Ecto neural progenitor cell (in vitro differentiated cells): Measurements from ENCODE around the gene ZNF766.
"Not testable (repeated sequence)": the region's sequence is repeated elsewhere in the genome, so short reads cannot be mapped to it uniquely, and the experiment has no call there.

Experiments used
- DNase-seq: peaks from one replicate; pipeline ENCODE4 v3.0.0-alpha.2; 2018; ENCODE audit warnings: low spot score

ZNF766 gene

DNA sequence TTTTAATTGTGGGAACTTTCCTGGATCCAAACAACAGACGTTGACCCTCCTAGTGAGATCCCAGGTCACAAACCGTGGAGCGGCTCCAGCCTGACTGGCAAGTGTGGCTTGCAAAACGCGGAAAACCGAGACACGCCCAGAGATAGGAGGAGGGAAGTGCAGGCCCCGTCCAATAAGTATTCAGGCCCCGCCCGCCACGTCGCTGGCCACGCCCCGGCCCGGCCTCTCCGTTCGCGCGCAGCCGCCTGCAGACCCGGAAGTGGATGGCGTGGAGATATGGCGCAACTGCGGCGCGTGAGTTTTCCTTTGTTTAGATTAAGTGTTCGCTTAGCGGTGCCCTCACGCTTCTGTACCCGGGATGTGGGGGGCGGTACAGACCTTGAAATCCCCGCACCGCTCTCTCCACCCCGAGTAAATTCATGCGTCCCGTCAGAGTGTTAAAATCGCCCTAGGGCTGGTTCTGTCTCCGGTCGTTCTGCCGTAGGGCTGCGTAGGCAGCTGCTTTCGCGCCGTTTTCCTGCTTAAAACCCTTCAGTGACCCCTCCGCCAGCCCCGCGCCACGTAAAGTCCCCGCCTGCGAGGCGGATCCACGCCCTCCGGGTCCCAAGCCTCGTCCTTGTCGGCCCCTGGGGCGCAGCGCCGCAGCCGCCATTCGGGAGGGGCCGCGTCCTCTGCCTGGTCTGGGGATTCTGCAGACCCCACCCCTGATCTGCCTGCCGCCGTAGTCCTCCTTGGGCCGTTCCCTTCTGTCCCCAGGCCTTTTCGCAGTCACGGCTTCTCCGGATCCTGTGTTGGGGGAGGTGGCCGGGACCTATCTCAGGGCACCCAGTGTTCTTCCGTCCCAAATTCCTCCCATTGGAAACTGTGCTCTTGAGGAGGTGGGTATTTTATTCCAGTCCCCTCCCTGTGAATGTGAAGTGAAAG is at the start of gene ZNF766:
ZNF766 (plus strand) TSS at position 250 of the 924 bp plus-strand sequence; CDS start at position 277, 27 bp downstream.
- DNase-seq: peak; percentile 95

DNA sequence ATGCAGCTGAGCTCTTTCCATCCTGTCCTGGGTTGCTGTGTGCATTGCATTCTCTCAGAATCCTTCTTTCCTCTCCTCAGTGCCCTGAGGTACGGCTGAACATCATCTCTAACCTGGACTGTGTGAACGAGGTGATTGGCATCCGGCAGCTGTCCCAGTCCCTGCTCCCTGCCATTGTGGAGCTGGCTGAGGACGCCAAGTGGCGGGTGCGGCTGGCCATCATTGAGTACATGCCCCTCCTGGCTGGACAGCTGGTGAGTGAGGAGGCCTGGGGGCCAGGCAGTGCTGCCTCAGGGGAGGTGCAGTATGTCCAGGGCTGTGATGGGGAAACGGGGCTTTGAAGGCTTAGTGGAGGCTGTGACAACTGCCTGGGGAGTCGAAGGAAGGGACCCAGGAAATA is 49.8 kb upstream of the ZNF766 start:
- no peak for DNase-seq

DNA sequence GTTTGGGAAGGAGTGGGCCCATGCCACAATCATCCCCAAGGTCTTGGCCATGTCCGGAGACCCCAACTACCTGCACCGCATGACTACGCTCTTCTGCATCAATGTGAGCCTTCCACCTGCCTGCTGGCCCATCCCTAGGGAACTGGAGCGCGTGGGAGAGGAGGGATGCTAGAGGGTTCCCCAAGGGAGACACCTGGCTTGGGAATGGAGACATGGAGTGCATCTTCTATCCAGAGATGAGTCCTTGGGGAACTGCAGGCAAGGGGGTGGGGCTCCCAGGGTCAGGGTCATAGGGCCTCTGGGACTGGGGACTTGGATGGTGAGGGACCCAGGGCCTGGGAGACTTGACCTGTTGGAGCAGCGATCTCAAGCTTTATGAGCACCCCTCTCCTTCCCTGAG is 48.4 kb upstream of the ZNF766 start:
- no peak for DNase-seq

- no peak for DNase-seq
Observed at GRCh38 chr19:52221831-52222375, 47.5 kb upstream of the ZNF766 start.

DNA sequence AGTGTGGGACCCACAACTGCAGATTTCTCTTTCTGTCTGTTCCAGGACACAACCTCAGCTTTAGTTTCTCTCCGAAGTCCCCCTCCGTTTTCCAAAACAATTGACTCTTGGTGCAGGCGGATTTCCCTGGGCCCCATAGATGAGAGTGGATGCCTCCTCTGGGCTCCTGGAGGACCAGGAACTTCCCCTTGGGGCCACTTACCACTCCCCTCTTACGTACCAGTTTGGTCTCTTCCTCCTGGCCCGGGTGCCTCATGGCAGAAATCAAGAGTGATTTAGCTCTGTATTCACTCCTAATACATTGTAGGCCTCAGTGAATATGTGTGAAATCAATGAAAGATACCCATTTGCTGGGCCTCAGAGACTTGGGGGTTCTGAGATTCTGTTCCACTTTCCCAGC is 45.2 kb upstream of the ZNF766 start:
- no peak for DNase-seq

GRCh38 chr19:52226652-52227051 is 42.7 kb upstream of the ZNF766 start:
- no peak for DNase-seq

DNA sequence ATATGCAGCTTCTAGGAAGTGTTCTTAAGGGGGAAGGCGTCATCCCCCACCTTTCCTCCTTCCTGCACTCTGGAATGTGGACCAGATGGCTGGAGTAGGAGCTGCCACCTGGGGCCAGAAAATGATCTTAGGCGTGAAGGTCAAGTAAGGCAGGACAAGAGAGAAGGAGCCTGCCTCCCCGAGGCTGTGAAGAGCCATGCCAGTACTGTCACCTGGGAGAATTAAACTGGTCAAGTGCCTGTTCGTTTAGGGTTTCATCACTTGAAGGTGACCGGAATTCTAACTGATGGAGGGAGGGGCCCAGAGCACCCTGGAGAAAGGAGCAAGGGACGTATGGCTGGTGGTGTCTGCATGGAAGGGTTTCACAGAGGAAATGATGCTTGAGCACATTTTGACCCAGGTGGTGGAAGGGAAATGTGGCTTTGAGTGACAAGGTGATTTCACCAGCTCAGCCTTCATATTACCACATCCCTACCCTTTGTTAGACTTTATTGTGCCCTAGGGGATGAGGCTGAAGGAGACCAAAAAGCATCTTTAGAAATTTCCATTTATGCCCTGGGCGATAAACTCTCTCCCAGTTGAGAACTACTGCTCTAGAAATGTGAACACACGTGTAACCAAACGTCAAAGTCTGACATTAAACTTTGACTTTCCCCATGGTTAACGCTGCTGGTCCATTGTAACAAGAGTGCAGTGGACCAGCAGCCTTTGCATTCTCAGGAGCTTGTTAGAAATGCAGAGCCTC is 42.0 kb upstream of the ZNF766 start:
- DNase-seq: peak; percentile 27

DNA sequence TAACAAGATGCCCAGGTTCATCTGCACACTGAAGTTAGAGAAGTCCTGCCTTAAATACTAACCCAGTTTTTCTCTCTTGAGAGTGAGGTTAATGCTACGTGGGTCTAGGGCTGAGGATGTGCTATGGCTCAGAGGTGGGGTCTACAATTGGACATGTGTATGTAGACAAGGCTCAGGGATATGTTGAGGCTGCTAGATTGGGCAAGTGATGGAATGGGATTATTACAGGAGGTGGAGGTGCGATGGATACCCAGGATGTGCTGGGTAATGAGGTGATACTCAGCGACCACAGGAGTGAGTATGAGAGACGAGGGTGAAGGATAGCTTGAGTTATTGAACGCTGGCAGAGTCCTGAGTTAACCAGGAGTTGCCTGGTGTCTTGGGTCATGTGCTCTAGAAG is 41.4 kb upstream of the ZNF766 start:
- DNase-seq: no peak

GRCh38 chr19:52229524-52229923 is 39.9 kb upstream of the ZNF766 start:
- no peak for DNase-seq

DNA sequence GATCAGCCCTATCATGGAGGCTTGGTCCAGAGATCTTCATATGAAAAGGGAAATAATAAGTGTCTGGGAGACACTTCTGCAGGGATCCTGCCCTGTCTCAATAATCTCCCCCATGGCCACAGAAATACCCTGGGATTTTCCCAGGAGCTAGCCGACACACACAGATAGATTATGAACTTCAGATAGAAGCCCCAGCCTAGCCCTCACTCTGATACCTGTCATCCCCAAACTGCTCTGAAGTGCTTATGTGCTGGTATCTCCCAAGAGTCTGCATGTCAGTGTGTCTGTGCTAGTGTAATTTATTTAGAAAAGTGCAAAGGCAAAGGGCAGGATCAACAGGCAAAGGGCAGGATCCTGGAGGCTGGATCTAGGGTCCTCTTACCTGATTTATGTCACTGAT is 38.7 kb upstream of the ZNF766 start:
- DNase-seq: no peak

GRCh38 chr19:52231154-52231910 is 38.1 kb upstream of the ZNF766 start:
- DNase-seq: peak; percentile 21

DNA sequence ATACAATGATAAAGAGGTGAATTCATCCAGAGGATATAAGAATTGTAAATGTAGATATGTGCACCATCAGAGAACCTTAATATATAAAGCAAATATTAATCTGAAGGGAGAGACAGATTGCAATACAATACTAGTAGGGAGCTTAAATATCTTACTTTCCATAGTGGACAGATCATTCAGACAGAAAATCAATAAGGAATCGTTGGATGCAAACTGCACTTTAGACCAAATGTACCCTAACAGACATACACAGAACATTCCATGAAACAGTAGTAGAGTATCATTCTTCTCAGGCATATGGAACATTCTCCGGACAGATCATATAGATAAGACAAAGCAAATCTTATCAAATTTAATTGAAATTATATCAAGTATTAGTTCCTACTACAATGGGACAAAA is 35.0 kb upstream of the ZNF766 start:
- no peak for DNase-seq

DNA sequence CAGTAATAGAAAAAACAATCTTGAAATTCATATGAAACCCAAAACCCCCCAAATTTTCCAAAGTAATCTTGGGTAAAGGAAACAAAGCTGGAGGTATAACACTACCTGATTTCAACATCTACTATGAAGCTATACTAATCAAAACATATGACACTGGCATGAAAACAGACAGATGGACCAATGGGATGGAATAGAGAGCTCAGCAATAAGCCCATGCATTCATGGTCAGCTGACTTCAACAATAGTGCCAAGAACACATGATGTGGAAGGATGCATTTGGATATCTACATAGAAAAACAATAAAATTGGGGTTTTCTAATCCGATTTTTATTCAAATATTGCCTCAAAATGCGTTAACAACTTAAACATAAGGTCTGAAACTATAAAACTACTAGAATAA is 32.2 kb upstream of the ZNF766 start:
- DNase-seq: no peak

- peak; percentile 57 for DNase-seq
Observed at GRCh38 chr19:52237771-52238400, 31.5 kb upstream of the ZNF766 start.

DNA sequence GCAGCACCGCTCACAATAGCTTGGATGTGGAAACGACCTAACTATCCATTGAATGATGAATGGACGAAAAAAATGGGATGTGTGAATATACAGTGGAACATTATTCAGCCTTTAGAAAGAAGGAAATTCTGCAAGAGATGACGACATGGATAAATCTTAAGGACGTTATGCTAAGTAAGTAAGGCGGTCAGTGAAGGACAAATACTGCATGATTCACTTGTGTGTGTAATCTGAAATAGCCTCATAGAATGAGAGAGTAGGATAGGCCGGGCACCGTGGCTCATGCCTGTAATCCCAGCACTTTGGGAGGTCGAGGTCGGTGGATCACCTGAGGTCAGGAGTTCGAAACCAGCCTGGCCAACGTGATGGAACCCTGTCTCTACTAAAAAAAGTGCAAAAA is 25.4 kb upstream of the ZNF766 start:
- DNase-seq: no peak

- DNase-seq: no peak
Observed at GRCh38 chr19:52248241-52248640, 21.1 kb upstream of the ZNF766 start.

- DNase-seq: no peak
Observed at GRCh38 chr19:52258426-52258825, 11.0 kb upstream of the ZNF766 start.

GRCh38 chr19:52265556-52265955 is 3.8 kb upstream of the ZNF766 start:
- DNase-seq: not testable (repeated sequence)

DNA sequence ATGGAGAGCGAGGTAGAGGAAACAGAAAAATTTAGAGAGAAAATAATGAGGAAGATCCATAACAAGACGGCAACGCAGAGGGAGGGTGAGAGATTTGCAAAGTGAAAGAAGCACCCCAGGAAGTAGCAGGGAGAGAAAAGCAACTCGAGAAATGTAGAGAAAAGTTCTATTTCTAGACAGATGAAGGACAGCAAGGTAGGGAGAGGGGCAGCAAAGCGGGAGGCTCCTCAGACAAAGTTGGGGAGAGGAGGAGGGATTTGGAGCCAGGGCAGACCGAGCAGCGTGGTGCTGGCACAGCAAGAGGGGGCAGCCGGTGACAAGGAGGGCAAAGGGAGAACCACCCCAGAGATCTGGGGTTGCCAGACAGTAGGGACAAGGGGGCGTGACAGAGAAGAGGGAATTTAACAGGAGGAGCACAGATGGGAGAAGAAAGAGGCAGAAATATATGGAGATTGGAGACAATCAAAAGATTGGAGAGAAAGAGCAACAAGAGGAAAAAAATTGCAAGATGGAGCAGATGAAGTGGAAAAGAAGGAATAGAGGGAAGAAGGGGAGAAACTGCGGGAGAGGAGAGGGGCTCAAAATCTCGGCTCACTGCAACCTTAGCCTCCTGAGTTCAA is 989 bp downstream of the ZNF766 start:
- peak; percentile 48 for DNase-seq

- DNase-seq: no peak
Observed at GRCh38 chr19:52273301-52273700, 3.9 kb downstream of the ZNF766 start.

- no peak for DNase-seq
Observed at GRCh38 chr19:52274191-52274590, 4.8 kb downstream of the ZNF766 start.
